HL-60 (cell line): ENCODE measurements around the gene GSTM3.

Experiments used
- REST ChIP-seq: IDR thresholded peaks from 2 replicates; pipeline ENCODE4 v1.6.1; 2012; ENCODE audit warnings: low read depth; ENCODE audit not compliant: insufficient replicate concordance
- TF ChIP-seq, protein P1 (sequence below): IDR thresholded peaks from one replicate; pipeline ENCODE4 v1.5.1; 2011; ENCODE audit warnings: low read length, control low read depth, inconsistent platforms; ENCODE audit not compliant: insufficient read depth

DNA sequence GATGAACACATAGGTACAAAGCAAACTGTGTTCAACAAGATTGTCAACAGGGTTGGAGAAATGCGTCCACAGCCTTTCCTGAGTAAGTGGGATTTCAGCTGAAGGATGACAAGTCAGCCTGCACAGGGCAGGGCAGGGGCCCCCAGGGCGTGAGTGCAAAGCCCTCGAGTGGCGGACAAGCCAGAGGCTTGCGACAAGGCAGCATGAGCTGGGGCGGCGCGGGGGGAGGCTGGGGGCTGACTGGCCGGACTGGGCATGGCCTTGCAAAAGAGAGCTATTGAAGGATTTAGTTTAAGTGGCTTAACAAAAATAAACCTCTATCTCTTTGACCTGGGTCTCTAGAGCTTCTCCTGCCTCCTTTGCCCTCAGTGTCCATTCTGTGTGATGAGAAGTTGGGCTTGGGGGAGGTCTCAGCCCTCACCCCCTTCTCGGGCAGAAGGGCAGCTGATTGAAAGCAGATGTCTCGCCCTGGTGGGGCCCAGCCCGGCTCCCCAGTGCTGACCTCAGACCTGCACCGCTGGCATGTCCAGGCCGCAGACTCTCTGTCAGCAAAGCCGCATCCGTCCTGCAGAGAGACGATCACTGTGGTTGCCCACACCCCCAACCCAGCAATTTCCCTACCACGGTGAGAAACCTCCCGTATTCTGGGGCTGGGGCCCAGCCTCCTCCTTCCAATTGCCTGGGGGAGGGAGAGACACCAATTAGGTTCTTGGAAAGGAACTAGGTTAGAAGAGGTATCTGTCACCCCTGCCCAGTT lies 47.2 kb upstream of the GSTM3 start:
- TF ChIP-seq, protein P1, sequence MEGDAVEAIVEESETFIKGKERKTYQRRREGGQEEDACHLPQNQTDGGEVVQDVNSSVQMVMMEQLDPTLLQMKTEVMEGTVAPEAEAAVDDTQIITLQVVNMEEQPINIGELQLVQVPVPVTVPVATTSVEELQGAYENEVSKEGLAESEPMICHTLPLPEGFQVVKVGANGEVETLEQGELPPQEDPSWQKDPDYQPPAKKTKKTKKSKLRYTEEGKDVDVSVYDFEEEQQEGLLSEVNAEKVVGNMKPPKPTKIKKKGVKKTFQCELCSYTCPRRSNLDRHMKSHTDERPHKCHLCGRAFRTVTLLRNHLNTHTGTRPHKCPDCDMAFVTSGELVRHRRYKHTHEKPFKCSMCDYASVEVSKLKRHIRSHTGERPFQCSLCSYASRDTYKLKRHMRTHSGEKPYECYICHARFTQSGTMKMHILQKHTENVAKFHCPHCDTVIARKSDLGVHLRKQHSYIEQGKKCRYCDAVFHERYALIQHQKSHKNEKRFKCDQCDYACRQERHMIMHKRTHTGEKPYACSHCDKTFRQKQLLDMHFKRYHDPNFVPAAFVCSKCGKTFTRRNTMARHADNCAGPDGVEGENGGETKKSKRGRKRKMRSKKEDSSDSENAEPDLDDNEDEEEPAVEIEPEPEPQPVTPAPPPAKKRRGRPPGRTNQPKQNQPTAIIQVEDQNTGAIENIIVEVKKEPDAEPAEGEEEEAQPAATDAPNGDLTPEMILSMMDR = no peak
- TF ChIP-seq REST = no peak
